DOHH2 (cell line): ENCODE data around the gene SPRED3.
"Not testable (repeated sequence)": the region's sequence is repeated elsewhere in the genome, so short reads cannot be mapped to it uniquely, and the experiment has no call there.

Source experiments
- CTCF ChIP-seq: fragments of 200-600 bp; sonication (generic); IDR thresholded peaks from one replicate; pipeline ENCODE4 v1.5.1; 2014; ENCODE audit warnings: antibody characterized with exemption, mild to moderate bottlenecking, low read depth, low read length; ENCODE audit not compliant: poor library complexity, severe bottlenecking
- EZH2phosphoT487 ChIP-seq: fragments of 200-600 bp; sonication (generic); IDR thresholded peaks from 2 replicates; pipeline ENCODE4 v1.6.1; 2017; ENCODE audit warnings: borderline replicate concordance, mild to moderate bottlenecking, antibody characterized with exemption, low read length, moderate library complexity, mixed read lengths

- not testable (repeated sequence) for TF ChIP-seq CTCF, EZH2phosphoT487
These were observed 21.9 kb downstream of the SPRED3 start for GRCh38 chr19:38410407-38410806.
